Measurements from ENCODE around the gene CNOT6.

DNA sequence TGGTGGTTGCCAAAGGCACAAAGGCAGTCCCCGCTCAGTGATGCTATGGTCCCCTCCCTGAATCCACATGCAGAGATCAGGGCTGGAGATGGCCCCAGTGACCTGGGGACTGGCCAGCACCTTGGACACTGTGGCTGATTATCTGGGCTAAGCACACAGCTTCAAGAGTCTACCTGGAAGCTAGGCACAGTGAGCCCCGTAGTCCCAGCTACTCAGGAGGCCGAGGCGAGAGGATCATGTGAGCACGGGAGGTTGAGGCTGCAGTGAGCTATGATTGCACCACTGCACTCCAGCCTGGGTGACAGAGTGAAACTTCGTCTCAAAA is 105.4 kb downstream of the CNOT6 start:
- TF ChIP-seq CTCF (IDR thresholded peaks at IDR 0.05) (no peak), POLR2AphosphoS5 (IDR thresholded peaks at IDR 0.05) (no peak)
